Stimulated activated naive CD8-positive, alpha-beta T cell treated with anti-CD3 and anti-CD28 coated beads, Interleukin-15, Interleukin-2, amounts not matched to agents 100 U/mL and 50 U/mL, for 24 hours (primary cell): Measurements from ENCODE around the gene FGFBP2.

Source experiments
- ATAC-seq: fragments of 150-1000 bp; cut with Tn5 transposase; one replicate; pipeline ENCODE4 v1.10.0; 2021
- DNase-seq: peaks from one replicate; pipeline ENCODE4 v3.0.0; 2021

FGFBP2 gene

DNA sequence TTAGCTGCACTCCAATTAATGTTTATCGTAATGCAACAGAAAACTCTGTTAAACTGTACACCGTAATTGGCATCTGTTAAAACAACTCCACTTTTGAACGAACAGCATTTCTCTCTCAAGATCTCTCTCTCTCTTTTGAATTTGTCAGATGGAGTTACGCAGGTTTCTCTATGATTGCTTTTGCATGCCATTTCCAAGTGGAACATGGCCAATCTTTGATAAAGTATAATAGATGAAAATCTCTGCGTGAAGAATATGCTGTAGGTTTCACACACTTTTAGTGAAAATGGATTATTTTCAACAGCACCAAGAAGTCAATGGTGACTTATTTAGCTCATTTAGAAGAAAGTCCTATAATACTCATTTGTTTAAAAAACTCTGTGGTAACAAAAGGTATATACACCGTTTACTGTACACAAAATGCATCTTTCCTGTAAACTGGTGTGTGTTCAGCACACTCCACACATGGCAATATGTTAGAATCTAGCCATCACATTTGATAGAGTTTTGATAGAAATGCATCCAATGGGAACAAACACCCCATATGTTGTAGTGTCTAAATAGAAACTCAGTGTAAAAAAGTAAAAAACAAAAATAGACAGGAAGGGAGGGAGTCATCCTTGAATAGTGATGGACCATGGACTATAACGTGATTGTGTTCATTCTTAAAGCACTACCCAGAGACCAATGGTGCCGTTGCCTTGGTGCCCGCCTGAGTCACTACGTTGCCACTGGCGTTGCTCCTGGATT lies 5.8 kb upstream of the FGFBP2 start:
- DNase-seq = no peak
- ATAC-seq = no peak

DNA sequence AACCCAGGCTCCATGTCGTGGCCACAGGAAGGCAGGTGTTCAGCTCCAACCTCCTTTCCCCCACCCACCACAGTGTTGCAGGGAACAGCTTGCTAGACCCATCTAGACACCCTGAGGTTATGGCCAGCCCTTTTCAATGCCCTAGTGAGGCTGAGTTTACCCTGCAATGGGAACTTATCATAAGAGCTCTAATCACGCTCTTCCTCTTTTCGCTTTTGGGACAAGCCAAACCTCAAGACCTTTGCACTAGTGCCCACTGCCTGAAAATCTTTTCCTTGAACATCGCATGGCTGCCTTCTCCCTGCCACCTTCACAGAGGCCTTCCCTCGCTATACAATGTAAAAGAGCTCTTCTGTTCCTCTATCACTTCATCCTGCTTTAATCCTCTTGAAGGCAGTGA lies 2.4 kb upstream of the FGFBP2 start:
- DNase-seq = no peak
- no peak for ATAC-seq

- DNase-seq = no peak
- ATAC-seq = no peak
Measured at GRCh38 chr4:15964159-15964558, 1.2 kb upstream of the FGFBP2 start.

- ATAC-seq (peak; percentile 90), DNase-seq (peak; percentile 76)
Measured at GRCh38 chr4:15963576-15963975, 601 bp upstream of the FGFBP2 start.

DNA sequence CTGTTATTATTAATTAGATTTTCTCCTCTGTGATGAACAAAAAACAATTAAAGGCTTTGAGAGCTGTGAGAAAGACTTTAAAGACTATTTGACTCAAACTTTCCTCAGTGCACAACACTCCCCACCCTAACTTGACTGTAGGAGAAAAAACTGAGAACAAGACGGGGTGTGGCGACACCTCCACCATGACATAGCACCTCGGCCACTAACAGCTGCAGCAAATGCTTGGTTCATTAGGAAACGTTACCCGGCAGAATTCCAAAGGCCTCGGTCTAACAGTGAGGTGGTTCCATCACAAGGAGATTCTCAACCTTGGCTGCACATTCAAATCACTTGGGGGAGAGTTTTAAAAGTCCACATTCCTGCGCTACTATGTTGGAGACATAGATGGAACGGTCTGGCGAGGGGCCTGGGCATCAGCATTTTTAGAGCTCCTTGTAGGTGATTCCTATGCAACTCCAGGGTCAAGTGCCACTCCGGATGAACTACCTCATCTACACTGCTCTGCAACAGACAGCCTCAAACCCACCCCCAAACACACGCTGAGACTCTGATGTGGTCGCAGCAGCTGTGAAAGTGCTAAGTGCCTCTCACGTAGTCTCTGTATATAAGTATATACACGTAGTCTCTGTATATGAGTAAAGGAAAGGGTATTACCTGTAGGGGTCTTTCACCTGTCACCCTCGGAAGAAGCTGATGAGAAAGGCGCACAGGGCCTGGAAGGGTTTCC lies 1.0 kb downstream of the FGFBP2 start:
- ATAC-seq (no peak), DNase-seq (peak; percentile 38)

DNA sequence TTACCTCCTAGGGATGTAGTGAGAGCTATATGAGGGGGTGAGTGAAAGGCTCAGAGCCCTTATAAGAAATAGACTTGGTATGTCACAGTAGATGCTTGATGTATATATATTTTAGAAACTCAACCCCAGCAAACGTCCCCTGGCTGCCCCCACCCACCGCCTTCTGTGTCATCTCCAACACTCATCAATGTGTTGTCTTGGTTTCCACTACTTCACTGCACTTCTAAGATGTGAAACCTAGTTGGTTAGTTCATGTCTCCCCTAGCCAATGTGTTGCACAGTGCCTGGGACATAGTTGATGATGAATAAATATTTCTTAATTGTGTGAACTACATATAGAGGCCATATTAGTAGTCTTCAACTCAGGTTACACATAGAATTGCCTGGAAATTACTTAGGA lies 4.4 kb downstream of the FGFBP2 start:
- ATAC-seq (peak; percentile 17), DNase-seq (peak; percentile 38)

DNA sequence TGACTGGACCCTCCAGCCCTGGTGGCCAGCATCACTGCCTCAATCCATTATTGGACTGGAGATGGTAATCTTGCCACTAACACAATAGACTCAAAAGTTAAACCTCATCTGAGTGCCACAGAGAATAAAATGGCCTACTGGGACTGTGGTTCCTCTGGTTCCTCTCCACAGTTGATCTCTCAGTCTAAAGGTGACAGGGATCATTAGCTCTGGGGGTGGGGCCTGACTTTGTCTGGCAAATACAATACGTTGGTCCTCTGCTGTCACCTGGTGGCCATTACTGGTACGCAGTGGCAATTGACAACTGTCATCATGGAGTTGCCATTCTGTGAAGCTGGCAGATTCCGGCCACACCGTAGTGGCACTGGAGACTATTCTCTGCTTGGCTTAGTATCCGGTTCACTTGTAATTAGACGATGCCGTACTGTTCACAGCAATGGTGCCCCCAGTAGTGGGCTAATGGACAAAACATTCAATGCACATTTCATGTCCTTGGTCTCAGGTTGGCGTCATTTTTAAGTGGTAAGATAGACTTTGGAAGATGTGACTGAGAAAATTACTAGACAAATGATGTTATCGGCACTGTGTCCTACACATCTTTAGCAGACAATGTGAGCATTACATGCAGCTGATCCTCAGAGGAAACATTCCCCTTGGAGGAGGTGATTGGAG lies 6.7 kb downstream of the FGFBP2 start:
- ATAC-seq = peak; percentile 85
- peak; percentile 89 for DNase-seq

- ATAC-seq (no peak), DNase-seq (no peak)
Measured at GRCh38 chr4:15955670-15956069, 7.3 kb downstream of the FGFBP2 start.

- ATAC-seq = no peak
- no peak for DNase-seq
Measured at GRCh38 chr4:15953625-15954024, 9.3 kb downstream of the FGFBP2 start.

DNA sequence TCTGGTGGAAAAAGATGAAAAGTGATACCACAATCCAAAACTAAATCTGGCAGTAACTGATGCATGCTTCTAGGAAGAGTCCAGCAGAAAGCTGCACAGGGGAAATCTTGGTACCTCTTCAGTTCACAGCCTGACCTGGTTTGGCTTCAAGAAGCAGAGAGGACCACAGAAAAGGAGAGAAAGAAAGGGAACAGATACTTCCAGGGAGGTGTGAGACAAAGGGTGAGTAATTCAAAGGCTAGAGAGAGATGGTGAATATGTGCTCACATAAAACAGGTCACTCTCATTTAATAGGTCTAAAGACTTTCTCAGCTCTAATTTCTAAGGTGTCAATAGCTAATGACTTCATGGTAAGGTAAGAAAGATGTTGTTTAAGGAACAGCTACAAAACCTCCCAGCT lies 11.2 kb downstream of the FGFBP2 start:
- no peak for ATAC-seq
- DNase-seq = no peak

- DNase-seq (no peak), ATAC-seq (no peak)
Measured at GRCh38 chr4:15948826-15949225, 14.1 kb downstream of the FGFBP2 start.

GRCh38 chr4:15947684-15948083 lies 15.3 kb downstream of the FGFBP2 start:
- no peak for ATAC-seq

DNA sequence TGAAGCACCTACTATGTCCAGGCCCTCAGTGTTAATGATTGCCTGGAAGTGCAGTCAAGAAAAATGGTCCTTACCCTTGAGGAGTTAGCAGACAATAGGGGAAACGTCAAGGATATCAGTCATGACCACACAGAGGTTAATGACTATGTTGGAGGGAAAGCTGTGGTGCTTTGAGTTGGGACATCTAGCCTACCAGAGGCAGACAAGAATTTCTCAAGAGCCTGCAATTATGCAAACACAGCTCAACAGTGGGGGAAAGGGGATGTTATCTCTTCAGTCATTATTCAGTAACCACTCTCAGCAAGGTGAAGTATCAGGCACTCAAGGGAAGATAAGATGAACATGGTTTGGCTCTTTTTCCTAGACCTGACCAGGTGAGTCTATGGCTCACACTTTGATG lies 17.5 kb downstream of the FGFBP2 start:
- no peak for DNase-seq

More at GRCh38 chr4:15947684-15948083, 15.3 kb downstream of the FGFBP2 start:
- no peak for DNase-seq

GRCh38 chr4:15944895-15945294 lies 18.1 kb downstream of the FGFBP2 start:
- no peak for DNase-seq
- ATAC-seq = no peak

More for the DNA sequence above, 17.5 kb downstream of the FGFBP2 start:
- no peak for ATAC-seq

- DNase-seq (no peak), ATAC-seq (no peak)
Measured at GRCh38 chr4:15942283-15942682, 20.7 kb downstream of the FGFBP2 start.

GRCh38 chr4:15938640-15939039 lies 24.3 kb downstream of the FGFBP2 start, which contains the start of gene FGFBP1:
FGFBP1 (minus strand) TSS chr4:15938740; CDS start chr4:15936632, 2,108 bp downstream.
- ATAC-seq (no peak), DNase-seq (no peak)

- ATAC-seq = no peak
- no peak for DNase-seq
Measured at GRCh38 chr4:15938182-15938581, 24.8 kb downstream of the FGFBP2 start.

GRCh38 chr4:15936495-15936894 lies 26.5 kb downstream of the FGFBP2 start:
- ATAC-seq (no peak), DNase-seq (no peak)

- ATAC-seq = no peak
Measured at GRCh38 chr4:15935504-15936402, 27.2 kb downstream of the FGFBP2 start.

DNA sequence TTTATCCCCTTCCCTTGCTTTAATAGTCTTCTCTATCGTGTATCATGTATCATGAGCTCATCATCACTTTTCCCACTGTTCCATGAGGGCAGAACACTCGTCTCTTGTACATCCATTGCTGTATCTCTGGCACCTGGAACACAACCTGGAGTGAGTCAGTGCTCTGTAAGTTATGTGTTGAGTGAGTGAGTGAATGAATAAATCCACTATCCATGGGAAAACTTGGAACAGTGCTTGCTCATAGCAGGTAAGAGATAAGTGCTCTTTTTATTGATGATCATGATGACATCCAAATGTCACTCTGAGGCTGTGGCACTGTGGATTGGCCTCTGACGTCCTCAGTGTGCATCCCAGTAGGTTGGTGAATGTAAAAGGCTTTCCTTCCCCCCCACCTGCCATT lies 28.7 kb downstream of the FGFBP2 start:
- DNase-seq (no peak), ATAC-seq (no peak)

More at GRCh38 chr4:15935504-15936402, 27.2 kb downstream of the FGFBP2 start:
- no peak for DNase-seq

DNA sequence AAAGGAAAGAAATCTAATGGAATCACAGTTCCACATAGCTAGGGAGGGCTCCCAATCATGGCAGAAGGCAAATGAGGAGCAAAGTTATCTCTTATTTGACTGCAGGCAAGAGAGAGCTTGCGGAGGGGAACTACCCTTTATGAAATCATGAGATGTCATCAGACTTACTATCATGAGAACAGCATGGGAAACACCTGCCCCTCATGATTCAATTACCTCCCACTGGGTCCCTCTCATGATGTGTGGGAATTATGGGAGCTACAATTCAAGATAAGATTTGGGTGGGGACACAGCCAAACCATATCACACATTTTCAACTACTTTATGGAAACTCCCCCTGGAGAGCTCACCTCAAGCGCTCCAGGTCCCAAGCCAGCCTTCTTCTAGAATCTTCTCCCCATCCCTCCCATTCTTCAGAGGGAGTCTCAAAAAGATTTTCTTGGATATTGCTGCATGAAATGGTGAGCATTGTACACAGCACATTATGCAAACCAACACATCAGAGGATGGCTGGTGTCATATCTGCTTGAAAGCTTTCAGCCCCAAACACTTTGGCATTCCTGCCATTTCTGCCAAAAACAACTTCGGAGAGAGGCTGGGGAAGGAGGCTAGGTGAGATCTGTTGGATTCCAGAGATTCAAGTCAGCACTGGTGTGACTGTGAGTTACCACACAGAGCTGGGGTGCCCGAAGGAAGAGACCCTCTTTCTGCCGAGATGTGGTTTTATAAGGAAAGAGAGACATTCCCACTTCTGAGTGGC lies 31.3 kb downstream of the FGFBP2 start:
- ATAC-seq = no peak

More for the DNA sequence above, 31.3 kb downstream of the FGFBP2 start:
- no peak for DNase-seq
